Sigmoid colon (tissue), 7 donors: ENCODE measurements around the gene SLC18B1. TPM values are rescaled to one million over a fixed set of nuclear protein-coding genes. Genes with fewer than 3 reads are reported as not detected.

Source experiments
- DNase-seq: peaks from one replicate; pipeline ENCODE4 v3.0.0-alpha.2; 2019
- H3K27ac ChIP-seq, 4 donors: fragments of 200-600 bp; sonication (generic); one replicate each; pipeline ENCODE4 v1.5.1; 2016 to 2019; ENCODE audit warnings: mild to moderate bottlenecking in 1 of 4
- H3K27me3 ChIP-seq, 3 donors: fragments of 200-600 bp; sonication (generic); one replicate each; pipeline ENCODE4 v1.5.1; 2019; ENCODE audit warnings: mild to moderate bottlenecking in 1 of 3
- H3K36me3 ChIP-seq, 4 donors: fragments of 200-600 bp; sonication (generic); one replicate each; pipeline ENCODE4 v1.5.1; 2016 to 2019
- H3K4me1 ChIP-seq, 4 donors: fragments of 200-600 bp; sonication (generic); one replicate each; pipeline ENCODE4 v1.5.1; 2017 to 2019
- H3K4me3 ChIP-seq, 4 donors: fragments of 200-600 bp; sonication (generic); one replicate each; pipeline ENCODE4 v1.5.1; 2017 to 2019; ENCODE audit warnings: mild to moderate bottlenecking in 2 of 4, moderate library complexity in 1 of 4
- H3K9me3 ChIP-seq, 4 donors: fragments of 200-600 bp in 3 of 4; sonication (generic) in 3 of 4; one replicate each; pipeline versions ENCODE4 v1.5.1 to v1.6.1; 2013 to 2019
- CTCF ChIP-seq, 4 experiments: fragments of 450-650 bp in 3 of 4; fragments of 200-600 bp in 1 of 4; IDR thresholded peaks; one replicate each; pipeline ENCODE4 v1.5.1; 2016 to 2019; ENCODE audit warnings: antibody characterized with exemption in 4 of 4, mild to moderate bottlenecking in 3 of 4, moderate library complexity in 2 of 4
- EP300 ChIP-seq, 4 donors: sonication (generic); formaldehyde crosslinking; IDR thresholded peaks; one replicate each; pipeline ENCODE4 v1.6.1; 2017; ENCODE audit warnings: antibody characterized with exemption in 4 of 4
- POLR2A ChIP-seq, 2 donors: fragments of 450-650 bp; IDR thresholded peaks; one replicate each; pipeline ENCODE4 v1.6.1; 2016; ENCODE audit warnings: antibody characterized with exemption in 2 of 2, mild to moderate bottlenecking in 2 of 2, moderate library complexity in 2 of 2
- POLR2AphosphoS5 ChIP-seq, 4 donors: sonication (generic); formaldehyde crosslinking; IDR thresholded peaks; one replicate each; pipeline ENCODE4 v1.6.1; 2017; ENCODE audit warnings: antibody characterized with exemption in 4 of 4
- WGBS, 2 donors: extraction: QIAGEN DNeasy Blood & Tissue Kit; methylation state at CpG; one replicate each; pipeline ENCODE4 v1.1.7; 2013; 5-methylcytosine and 5-hydroxymethylcytosine counted together
- intact Hi-C: fragments of 100-400 bp; cut with DNase I; formaldehyde crosslinking; loops from one replicate; pipeline ENCODE4 v1.15.1; 2023
- polyA plus RNA-seq, 3 donors: library from polyadenylated mRNA; stranded (reverse); fragments of 200-250 nt; gene quantifications; one replicate each; pipeline ENCODE4 v1.2.3, GENCODE V29; 2013
- total RNA-seq, 4 donors: library from RNA; depleted of rRNA; stranded (reverse); fragments of >200 nt; gene quantifications; one replicate each; pipeline ENCODE4 v1.1.0, GENCODE V29; 2016
- donor health status: healthy with polysubstance abuse.
- donor health status: Bipolar disorder and iron deficiency.
- donor health status: healthy.

The SLC18B1 gene
- total and polyA plus RNA-seq, 7 donors: 3.0 to 9.1 (median 7.8) TPM

DNA sequence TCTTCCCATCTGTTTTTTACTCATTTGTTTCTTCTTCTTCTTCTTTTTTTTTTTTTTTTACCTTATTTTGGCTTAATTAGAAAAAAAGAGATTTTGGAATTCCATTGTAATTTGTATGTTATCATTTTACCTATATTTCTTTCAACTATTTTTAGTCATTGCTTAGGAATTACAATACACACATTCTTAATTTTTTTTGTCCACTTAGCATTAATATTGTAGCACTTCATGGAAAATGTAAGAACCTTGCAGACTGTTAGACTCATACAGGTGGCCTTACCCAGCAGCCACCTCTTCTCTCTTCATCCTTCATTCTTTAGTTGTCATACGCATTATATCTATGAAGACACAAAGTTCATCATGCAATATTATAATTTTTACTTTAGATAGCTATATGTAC lies 5.8 kb upstream of the SLC18B1 start:
- WGBS, 2 donors: 97 to 99% methylated on average over 1 of the region's 1 CpG
- no peak overlapping the region for H3K4me3 ChIP-seq
- intact Hi-C loops: no loop called here

DNA sequence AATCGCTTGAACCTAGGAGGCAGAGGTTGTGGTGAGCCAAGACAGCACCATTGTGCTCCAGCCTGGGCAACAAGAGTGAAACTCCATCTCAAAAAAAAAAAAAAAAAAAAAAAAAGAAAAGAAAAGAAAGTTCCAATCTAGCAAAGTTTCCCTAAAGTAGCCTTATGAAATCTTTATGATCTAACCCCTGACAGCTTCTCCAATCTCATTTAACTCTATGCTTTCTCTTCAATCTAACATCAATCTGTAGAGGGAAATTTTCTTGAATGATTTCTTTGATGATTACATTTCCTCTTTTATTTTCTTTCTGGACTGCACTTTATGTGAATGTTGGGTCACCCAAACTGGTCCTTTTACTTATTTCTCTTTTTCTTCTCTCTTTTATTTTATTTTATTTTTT lies 2.2 kb upstream of the SLC18B1 start:
- intact Hi-C loops: no loop called here
- Histone ChIP-seq H3K4me1 (peaks cover 0 to 10% (median 8%) of the 10 kb centered on the region in 4 donors), H3K4me3 (no peak overlapping the region), H3K9me3 (no peaks in the 10 kb centered on the region), H3K27ac (no peak overlapping the region), H3K36me3 (no peaks in the 10 kb centered on the region), H3K27me3 (no peaks in the 10 kb centered on the region)
- TF ChIP-seq POLR2AphosphoS5 (IDR thresholded peaks at IDR 0.05) (no peak), POLR2A (IDR thresholded peaks at IDR 0.05) (no peak), CTCF (IDR thresholded peaks at IDR 0.05) (no peak), EP300 (IDR thresholded peaks at IDR 0.05) (no peak)
- no peak for DNase-seq
- WGBS, 2 donors: 98% methylated on average over 1 of the region's 1 CpG

More for the DNA sequence above, 5.8 kb upstream of the SLC18B1 start:
- Histone ChIP-seq H3K27me3 (no peaks in the 10 kb centered on the region), H3K36me3 (no peaks in the 10 kb centered on the region), H3K4me1 (no peaks in the 10 kb centered on the region), H3K27ac (no peak overlapping the region), H3K9me3 (no peaks in the 10 kb centered on the region)
- TF ChIP-seq EP300 (IDR thresholded peaks at IDR 0.05): no peak
- TF ChIP-seq POLR2A (IDR thresholded peaks at IDR 0.05): no peak
- no peak for TF ChIP-seq CTCF (IDR thresholded peaks at IDR 0.05)
- no peak for TF ChIP-seq POLR2AphosphoS5 (IDR thresholded peaks at IDR 0.05)
- no peak for DNase-seq

- peaks cover 0 to 10% (median 8%) of the 10 kb centered on the region in 4 donors for H3K4me1 ChIP-seq
- peak overlapping the region in 1 of 4 donors; percentile 79 for H3K27ac ChIP-seq
- intact Hi-C loops: loop anchor here (2.0 to 10.0 kb wide), 2 partner anchors 14 to 264 kb away; partner anchors contain the start of gene TAAR9
- peak overlapping the region; percentile 65 to 81 (median 77) for H3K4me3 ChIP-seq
- no peaks in the 10 kb centered on the region for H3K36me3 ChIP-seq
- TF ChIP-seq CTCF (IDR thresholded peaks at IDR 0.05) (peak in 3 of 4 experiments; percentile 34 to 59 (median 53)), EP300 (IDR thresholded peaks at IDR 0.05) (no peak)
- no peaks in the 10 kb centered on the region for H3K9me3 ChIP-seq
- H3K27me3 ChIP-seq: no peaks in the 10 kb centered on the region
- peak; percentile 75 for DNase-seq
- 9 to 20% methylated on average over 15 of the region's 15 CpGs for WGBS, 2 donors
Measured at GRCh38 chr6:132798869-132799538, 567 bp upstream of the SLC18B1 start.

- Histone ChIP-seq H3K27ac (no peak overlapping the region), H3K4me1 (peaks cover 0 to 10% (median 8%) of the 10 kb centered on the region in 4 donors), H3K9me3 (no peaks in the 10 kb centered on the region), H3K4me3 (no peak overlapping the region), H3K36me3 (peaks cover 0 to 3% (median 0%) of the 10 kb centered on the region in 4 donors), H3K27me3 (no peaks in the 10 kb centered on the region)
- no peak for DNase-seq
- no peak for TF ChIP-seq CTCF (IDR thresholded peaks at IDR 0.05)
- TF ChIP-seq POLR2A (IDR thresholded peaks at IDR 0.05): no peak
- no peak for TF ChIP-seq POLR2AphosphoS5 (IDR thresholded peaks at IDR 0.05)
- no peak for TF ChIP-seq EP300 (IDR thresholded peaks at IDR 0.05)
- 85 to 87% methylated on average over 2 of the region's 2 CpGs for WGBS, 2 donors
- intact Hi-C loops: loop anchor here (10.0 kb wide), 1 partner anchor 261 kb away; the partner anchor contains the start of gene TAAR9
Measured at GRCh38 chr6:132795461-132795860, 3.0 kb downstream of the SLC18B1 start.
